Subcutaneous adipose tissue (tissue), 4 donors: Measurements from ENCODE around the gene AKT2. TPM values are rescaled to one million over a fixed set of nuclear protein-coding genes. Genes with fewer than 3 reads are reported as not detected.

Source experiments
- CTCF ChIP-seq: fragments of 450-650 bp; IDR thresholded peaks from one replicate; pipeline ENCODE4 v1.5.1; 2016; ENCODE audit warnings: low read depth, mild to moderate bottlenecking, control low read depth, antibody characterized with exemption, moderate library complexity
- total RNA-seq, 4 donors: library from RNA; depleted of rRNA; stranded (reverse); fragments of >200 nt; gene quantifications; one replicate each; pipeline ENCODE4 v1.1.0, GENCODE V29; 2016

AKT2 gene
- total RNA-seq, 4 donors from 2014 or later: 81.7 to 175 (median 93.9) TPM

- TF ChIP-seq CTCF: no peak
Measured at GRCh38 chr19:40249201-40249600, 35.9 kb downstream of the AKT2 start.

- TF ChIP-seq CTCF: no peak
Measured at GRCh38 chr19:40247735-40248262, 37.3 kb downstream of the AKT2 start.

- no peak for TF ChIP-seq CTCF
Measured at GRCh38 chr19:40247178-40247577, 38.0 kb downstream of the AKT2 start.

- TF ChIP-seq CTCF: no peak
Measured at GRCh38 chr19:40246292-40247073, 38.7 kb downstream of the AKT2 start.

- TF ChIP-seq CTCF: no peak
Measured at GRCh38 chr19:40245506-40246128, 39.5 kb downstream of the AKT2 start.

GRCh38 chr19:40244579-40245317 lies 40.4 kb downstream of the AKT2 start:
- TF ChIP-seq CTCF: no peak

- no peak for TF ChIP-seq CTCF
Measured at GRCh38 chr19:40243181-40243580, 42.0 kb downstream of the AKT2 start.
